Mucosa of rectum (tissue), 2 donors: ENCODE results near the gene RASAL1.

Source experiments
- H3K27ac ChIP-seq, 2 donors: one replicate each; pipeline ENCODE4 v1.7.0; 2013; ENCODE audit warnings: inconsistent platforms in 2 of 2, low read depth in 2 of 2, low read length in 2 of 2
- H3K27me3 ChIP-seq, 2 donors: one replicate each; pipeline ENCODE4 v1.7.0; 2013; ENCODE audit warnings: low read length in 2 of 2; ENCODE audit not compliant: control insufficient read depth in 2 of 2, insufficient read depth in 2 of 2
- H3K36me3 ChIP-seq, 2 donors: one replicate each; pipeline ENCODE4 v1.7.0; 2013; ENCODE audit warnings: low read length in 2 of 2; ENCODE audit not compliant: control insufficient read depth in 2 of 2, insufficient read depth in 2 of 2
- H3K4me1 ChIP-seq, 2 donors: one replicate each; pipeline ENCODE4 v1.7.0; 2013; ENCODE audit warnings: low read length in 2 of 2, mild to moderate bottlenecking in 1 of 2; ENCODE audit not compliant: control insufficient read depth in 2 of 2, insufficient read depth in 2 of 2
- H3K4me3 ChIP-seq, 2 donors: one replicate each; pipeline ENCODE4 v1.7.0; 2013; ENCODE audit warnings: low read length in 2 of 2
- H3K9ac ChIP-seq, 2 donors: one replicate each; pipeline ENCODE4 v1.7.0; 2013; ENCODE audit warnings: low read length in 2 of 2, low read depth in 1 of 2, mild to moderate bottlenecking in 1 of 2
- H3K9me3 ChIP-seq, 2 donors: one replicate each; pipeline ENCODE4 v1.7.0; 2013; ENCODE audit warnings: low read length in 2 of 2; ENCODE audit not compliant: control insufficient read depth in 2 of 2
- donor health status: healthy.
- donor health status: Normal muscosa, but diverticular disease.

Gene RASAL1

GRCh38 chr12:113108308-113108707 is 27.3 kb downstream of the RASAL1 start:
- no peak overlapping the region for H3K4me3 ChIP-seq
- no peaks in the 10 kb centered on the region for H3K36me3 ChIP-seq
- H3K27ac ChIP-seq = no peak overlapping the region
- H3K9ac ChIP-seq = no peak overlapping the region
- H3K9me3 ChIP-seq = no peaks in the 10 kb centered on the region
- no peaks in the 10 kb centered on the region for H3K4me1 ChIP-seq
- no peaks in the 10 kb centered on the region for H3K27me3 ChIP-seq

DNA sequence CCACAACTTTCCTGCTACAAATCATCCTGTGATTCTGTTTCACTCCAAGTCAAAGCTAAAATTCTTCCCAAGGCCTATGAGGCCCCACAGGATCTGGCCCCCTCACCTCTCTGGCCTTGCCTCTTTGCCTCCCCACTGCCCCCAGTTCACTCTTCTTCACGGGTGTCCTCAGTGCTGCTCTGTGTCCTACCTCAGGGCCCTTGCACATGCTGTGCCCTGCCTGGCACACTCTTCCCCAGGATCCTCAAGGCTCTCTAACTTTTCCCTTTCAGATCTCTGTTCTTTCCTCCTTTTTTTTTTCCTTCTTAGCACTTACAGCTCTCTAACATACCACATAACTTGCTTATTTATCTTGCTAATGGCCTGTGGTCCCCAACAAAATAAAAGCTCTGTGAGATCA is 29.2 kb downstream of the RASAL1 start:
- no peaks in the 10 kb centered on the region for H3K36me3 ChIP-seq
- no peaks in the 10 kb centered on the region for H3K4me1 ChIP-seq
- H3K4me3 ChIP-seq = no peak overlapping the region
- no peak overlapping the region for H3K9ac ChIP-seq
- H3K27ac ChIP-seq = no peak overlapping the region
- H3K9me3 ChIP-seq = no peaks in the 10 kb centered on the region
- no peaks in the 10 kb centered on the region for H3K27me3 ChIP-seq

DNA sequence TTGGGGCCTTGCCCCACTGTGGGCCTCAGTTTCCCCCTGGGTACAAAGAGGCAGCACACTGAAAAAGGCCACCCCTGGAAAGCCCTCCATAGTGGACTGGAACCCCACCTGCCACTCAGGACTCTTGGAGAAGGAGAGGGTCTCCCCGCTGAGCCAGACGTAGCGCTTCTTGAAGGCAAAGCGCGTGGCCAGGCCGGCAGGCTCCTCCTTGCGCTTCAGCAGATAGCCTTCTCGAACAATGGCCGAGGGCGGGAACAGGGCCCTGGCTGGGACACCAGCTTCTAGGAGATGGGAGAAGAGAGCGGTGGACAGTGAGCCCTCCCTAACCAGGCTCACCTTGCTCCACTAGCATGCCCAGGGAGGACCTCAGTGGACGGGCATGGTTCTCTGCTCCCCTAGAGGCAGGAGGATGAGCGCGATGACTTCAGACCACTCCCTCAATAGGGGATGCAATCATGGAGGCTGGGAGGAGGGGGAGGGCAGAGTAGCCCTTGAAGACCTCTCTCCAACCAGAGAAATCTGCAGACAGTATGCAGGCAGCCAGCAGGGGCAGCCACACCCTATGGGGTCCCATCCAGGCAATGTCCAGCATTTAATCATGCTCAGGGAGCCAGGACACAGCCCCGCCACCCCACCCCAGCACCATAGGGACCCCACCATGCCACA is 29.8 kb downstream of the RASAL1 start:
- Histone ChIP-seq H3K4me1 (no peaks in the 10 kb centered on the region), H3K27ac (no peak overlapping the region), H3K27me3 (no peaks in the 10 kb centered on the region), H3K36me3 (no peaks in the 10 kb centered on the region), H3K4me3 (no peak overlapping the region), H3K9ac (no peak overlapping the region), H3K9me3 (no peaks in the 10 kb centered on the region)

GRCh38 chr12:113104953-113105510 is 30.5 kb downstream of the RASAL1 start:
- Histone ChIP-seq H3K27ac (no peak overlapping the region), H3K9me3 (no peaks in the 10 kb centered on the region), H3K4me1 (no peaks in the 10 kb centered on the region), H3K27me3 (no peaks in the 10 kb centered on the region), H3K36me3 (no peaks in the 10 kb centered on the region), H3K9ac (no peak overlapping the region), H3K4me3 (no peak overlapping the region)

DNA sequence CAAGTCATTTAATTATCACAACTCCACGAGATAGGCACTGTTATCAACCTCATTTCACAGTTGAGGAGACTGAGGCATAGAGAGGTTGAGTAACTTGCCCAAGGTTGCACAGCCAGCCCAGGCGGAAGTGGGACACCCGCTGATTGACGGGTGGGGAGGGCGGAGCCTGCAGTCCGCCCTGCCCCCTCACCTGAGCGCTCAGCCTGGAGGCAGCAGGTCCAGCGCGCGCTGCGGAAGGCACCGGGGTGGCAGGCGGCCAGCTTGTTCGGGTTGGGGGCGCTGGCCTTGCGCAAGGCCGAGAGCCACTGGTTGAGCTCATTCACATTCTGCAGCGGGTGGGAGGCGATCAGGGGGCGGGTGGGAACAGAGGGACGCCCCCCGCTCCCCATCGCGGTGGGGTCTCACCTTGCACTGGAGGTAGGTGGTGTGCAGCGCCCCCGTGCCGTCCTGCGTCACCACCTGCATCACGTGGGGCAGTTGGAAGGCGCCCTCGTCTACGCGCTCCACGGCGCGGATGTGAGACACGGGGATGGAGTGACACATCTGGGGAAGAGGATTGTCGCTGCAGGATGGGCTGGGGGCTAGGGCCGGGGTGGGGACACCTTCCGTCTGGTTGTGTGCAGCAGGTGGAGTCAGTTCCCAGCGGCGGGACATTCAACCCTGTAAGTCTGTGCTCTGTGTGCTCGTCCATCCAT is 31.7 kb downstream of the RASAL1 start:
- no peak overlapping the region for H3K27ac ChIP-seq
- no peaks in the 10 kb centered on the region for H3K27me3 ChIP-seq
- no peaks in the 10 kb centered on the region for H3K9me3 ChIP-seq
- H3K9ac ChIP-seq = no peak overlapping the region
- H3K36me3 ChIP-seq = no peaks in the 10 kb centered on the region
- H3K4me1 ChIP-seq = no peaks in the 10 kb centered on the region
- no peak overlapping the region for H3K4me3 ChIP-seq

- H3K4me1 ChIP-seq = peaks cover 0 to 4% of the 10 kb centered on the region in 2 donors
- no peaks in the 10 kb centered on the region for H3K27me3 ChIP-seq
- H3K4me3 ChIP-seq = no peak overlapping the region
- H3K9ac ChIP-seq = no peak overlapping the region
- no peaks in the 10 kb centered on the region for H3K36me3 ChIP-seq
- no peaks in the 10 kb centered on the region for H3K9me3 ChIP-seq
- no peak overlapping the region for H3K27ac ChIP-seq
These were observed 32.8 kb downstream of the RASAL1 start for GRCh38 chr12:113102811-113103210.

DNA sequence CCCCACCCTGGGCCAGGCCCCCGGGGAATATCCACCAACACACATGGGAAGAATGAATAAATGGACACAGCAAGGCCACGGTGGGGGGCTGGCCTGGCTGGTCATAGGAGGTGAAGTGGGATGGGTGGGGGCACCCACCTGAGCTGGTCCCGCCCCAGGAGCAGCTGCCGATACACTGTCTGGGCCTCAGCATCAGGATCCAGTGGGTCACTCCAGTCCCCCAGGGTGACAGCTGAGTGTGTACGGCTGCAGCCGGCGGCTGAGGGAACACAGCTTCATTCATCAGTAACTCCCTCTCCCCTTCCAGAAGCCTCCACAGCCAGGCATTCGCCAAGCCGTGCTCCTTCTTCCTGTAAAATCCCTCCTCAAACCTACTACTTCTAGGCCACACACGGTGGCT is 33.8 kb downstream of the RASAL1 start:
- peaks cover 0 to 4% of the 10 kb centered on the region in 2 donors for H3K4me1 ChIP-seq
- no peaks in the 10 kb centered on the region for H3K9me3 ChIP-seq
- H3K27me3 ChIP-seq = no peaks in the 10 kb centered on the region
- H3K27ac ChIP-seq = no peak overlapping the region
- no peaks in the 10 kb centered on the region for H3K36me3 ChIP-seq
- H3K4me3 ChIP-seq = no peak overlapping the region
- no peak overlapping the region for H3K9ac ChIP-seq

DNA sequence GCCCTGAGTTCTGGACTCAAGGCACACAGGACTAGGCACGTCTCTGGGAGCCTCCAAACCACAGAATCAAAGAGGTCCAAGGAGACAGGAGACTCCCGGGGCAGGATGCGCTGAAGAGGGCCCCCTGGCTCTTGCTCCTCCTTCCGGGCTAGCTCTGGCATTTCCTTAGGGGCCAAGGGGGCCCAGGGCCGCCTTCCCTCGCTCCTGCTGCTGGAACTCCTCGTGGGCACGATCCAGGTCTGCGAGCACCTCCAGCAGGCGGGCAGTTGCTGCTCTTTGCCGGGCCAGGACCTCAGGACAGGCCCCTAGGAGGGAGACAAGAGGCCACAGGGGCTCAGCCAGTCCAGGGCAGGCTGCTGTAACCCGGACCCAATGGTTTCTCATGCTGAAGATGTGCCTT is 35.8 kb downstream of the RASAL1 start:
- no peaks in the 10 kb centered on the region for H3K36me3 ChIP-seq
- H3K27me3 ChIP-seq = no peaks in the 10 kb centered on the region
- H3K4me1 ChIP-seq = peaks cover 0 to 4% of the 10 kb centered on the region in 2 donors
- no peak overlapping the region for H3K4me3 ChIP-seq
- H3K9ac ChIP-seq = no peak overlapping the region
- no peaks in the 10 kb centered on the region for H3K9me3 ChIP-seq
- H3K27ac ChIP-seq = no peak overlapping the region

- H3K4me1 ChIP-seq = peaks cover 0 to 4% of the 10 kb centered on the region in 2 donors
- H3K27ac ChIP-seq = no peak overlapping the region
- H3K27me3 ChIP-seq = no peaks in the 10 kb centered on the region
- H3K36me3 ChIP-seq = no peaks in the 10 kb centered on the region
- no peaks in the 10 kb centered on the region for H3K9me3 ChIP-seq
- H3K4me3 ChIP-seq = no peak overlapping the region
- H3K9ac ChIP-seq = no peak overlapping the region
These were observed 36.2 kb downstream of the RASAL1 start for GRCh38 chr12:113099364-113099763.

DNA sequence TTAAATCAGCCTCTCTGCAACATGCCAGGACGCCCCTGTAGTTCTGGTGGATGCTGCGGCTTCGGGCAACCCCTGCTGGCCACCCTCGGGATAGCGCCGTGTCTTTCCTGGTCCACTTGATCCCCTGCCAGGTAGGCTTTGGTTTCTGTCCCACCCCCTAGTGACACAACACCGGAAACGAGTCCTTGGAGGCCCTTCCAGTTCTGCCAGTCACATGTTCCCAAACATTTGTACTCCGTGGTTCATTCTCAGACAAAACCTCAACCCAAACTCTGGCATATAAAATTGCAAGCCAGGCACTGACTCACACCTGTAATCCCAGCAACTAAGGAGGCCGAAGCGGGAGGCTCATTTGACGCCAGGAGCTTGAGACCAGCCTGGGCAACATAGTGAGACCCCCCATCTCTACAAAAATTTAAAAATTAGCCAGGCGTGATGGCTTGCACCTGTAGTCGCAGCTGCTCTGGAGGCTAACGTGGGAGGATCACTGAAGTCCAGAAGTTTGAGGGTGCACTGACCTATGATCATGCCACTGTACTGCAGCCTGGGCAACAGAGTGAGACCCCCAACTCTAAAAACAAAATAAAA is 37.0 kb downstream of the RASAL1 start:
- no peaks in the 10 kb centered on the region for H3K27me3 ChIP-seq
- H3K36me3 ChIP-seq = no peaks in the 10 kb centered on the region
- peaks cover 0 to 4% of the 10 kb centered on the region in 2 donors for H3K4me1 ChIP-seq
- no peak overlapping the region for H3K27ac ChIP-seq
- H3K9me3 ChIP-seq = no peaks in the 10 kb centered on the region
- H3K9ac ChIP-seq = no peak overlapping the region
- H3K4me3 ChIP-seq = no peak overlapping the region
